Adrenal gland (tissue), 5 donors: ENCODE results near the gene OLIG1.

ENCODE experiments used
- CTCF ChIP-seq, 6 experiments: fragments of 450-650 bp in 4 of 6; fragments of 200-600 bp in 2 of 6; sonication (generic) in 1 of 6; IDR thresholded peaks; 1 replicate in 5 of 6; 2 replicates in 1 of 6; pipeline versions ENCODE4 v1.5.1 to v1.8.0; 2016 to 2021; ENCODE audit warnings: antibody characterized with exemption in 6 of 6, mild to moderate bottlenecking in 2 of 6, moderate library complexity in 1 of 6
- POLR2A ChIP-seq, 2 donors: fragments of 450-650 bp; IDR thresholded peaks; one replicate each; pipeline ENCODE4 v1.6.1; 2017; ENCODE audit warnings: antibody characterized with exemption in 2 of 2, mild to moderate bottlenecking in 2 of 2, moderate library complexity in 1 of 2
- donor health status: DM: no; HTN: no; CAD: no.

DNA sequence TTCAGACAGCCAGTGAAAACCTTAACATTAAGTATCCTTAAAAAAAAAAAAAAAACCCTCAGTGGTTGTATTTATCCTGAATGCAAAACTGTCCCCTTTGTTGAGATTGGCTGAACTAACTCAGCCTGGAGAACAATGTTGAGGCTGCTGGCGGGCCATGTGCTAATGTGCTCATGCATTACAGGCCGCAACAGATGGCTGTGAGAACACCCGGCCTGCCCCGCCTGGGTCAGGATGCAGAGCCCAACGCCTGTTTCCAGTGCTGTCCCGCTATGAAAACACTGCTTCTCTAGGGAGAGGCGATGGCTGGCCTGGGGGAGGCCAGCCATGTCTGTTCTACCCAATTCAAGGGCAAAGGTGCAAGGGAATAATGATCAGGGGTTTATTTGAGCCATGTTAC is 30.4 kb upstream of the OLIG1 start:
- TF ChIP-seq POLR2A (IDR thresholded peaks at IDR 0.05) (no peak), CTCF (IDR thresholded peaks at IDR 0.05) (no peak)
